ENCODE results near the gene BHLHA9.

DNA sequence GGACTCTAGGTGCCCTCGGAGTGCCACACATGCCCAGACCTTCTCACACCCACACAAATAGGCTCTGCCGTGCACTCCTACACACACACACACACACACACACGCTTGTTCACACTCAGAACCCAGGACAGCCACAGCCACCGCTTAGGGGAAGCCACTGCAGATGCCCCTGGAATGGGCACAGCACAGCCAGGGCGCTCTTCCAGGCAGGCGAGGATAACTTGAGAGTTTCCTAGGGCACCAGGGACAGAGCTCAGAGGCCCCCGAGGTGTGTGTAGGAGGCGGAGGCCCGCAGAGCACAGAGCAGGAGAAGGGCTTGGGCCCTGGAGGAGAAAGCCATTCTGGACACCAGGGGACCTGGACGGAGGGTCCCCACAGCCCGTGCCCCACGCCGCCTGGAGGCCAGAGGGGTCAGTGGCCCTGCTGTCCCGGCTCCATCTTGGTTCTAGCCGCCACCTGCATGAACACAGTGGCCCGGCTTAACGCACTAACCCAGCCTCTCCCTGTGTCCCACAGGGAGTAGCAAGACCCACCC is 30.2 kb downstream of the BHLHA9 start:
- no peak for TF ChIP-seq SP1 (IDR thresholded peaks at IDR 0.05)
- no peak for TF ChIP-seq CTBP1 (IDR thresholded peaks at IDR 0.05; ENCODE audit: borderline replicate concordance)
- TF ChIP-seq BHLHE40 (IDR thresholded peaks at IDR 0.05; ENCODE audit: borderline replicate concordance): no peak
- no peak for TF ChIP-seq ELF4 (IDR thresholded peaks at IDR 0.05)
- TF ChIP-seq FOXM1 (IDR thresholded peaks at IDR 0.05; ENCODE audit: borderline replicate concordance): no peak
- TF ChIP-seq HDGF (IDR thresholded peaks at IDR 0.05; ENCODE audit: borderline replicate concordance): no peak
- no peak for TF ChIP-seq ZNF384 (IDR thresholded peaks at IDR 0.05)
